OCI-LY1 (cell line): ENCODE measurements around the gene FBLN7.

Source experiments
- H2AFZ ChIP-seq: fragments of 200-600 bp; sonication (generic), shearing (Covaris generic); 2 replicates; pipeline ENCODE4 v1.6.0; 2014; ENCODE audit warnings: antibody characterized with exemption, mild to moderate bottlenecking, low read length
- H3F3A ChIP-seq: fragments of 200-600 bp; sonication (generic), shearing (Covaris generic); 2 replicates; pipeline ENCODE4 v1.6.0; 2014; ENCODE audit warnings: mild to moderate bottlenecking, antibody characterized with exemption, low read length, moderate library complexity; ENCODE audit not compliant: insufficient read depth
- H3K27ac ChIP-seq: fragments of 200-600 bp; sonication (generic); 2 replicates; pipeline ENCODE4 v1.5.1; 2014; ENCODE audit warnings: low read length, mixed run types, mild to moderate bottlenecking, low read depth; ENCODE audit not compliant: poor library complexity, severe bottlenecking
- H3K27me3 ChIP-seq: fragments of 200-600 bp; sonication (generic); 2 replicates; pipeline ENCODE4 v1.6.0; 2014; ENCODE audit warnings: antibody characterized with exemption, mild to moderate bottlenecking, low read length, moderate library complexity; ENCODE audit not compliant: insufficient read depth
- H3K36me3 ChIP-seq: fragments of 200-600 bp; sonication (generic); 2 replicates; pipeline ENCODE4 v1.6.1; 2014; ENCODE audit warnings: mild to moderate bottlenecking, antibody characterized with exemption, low read length, moderate library complexity, mixed read lengths; ENCODE audit not compliant: insufficient read depth
- H3K4me1 ChIP-seq: fragments of 200-600 bp; sonication (generic); 2 replicates; pipeline ENCODE4 v1.5.1; 2014; ENCODE audit warnings: mild to moderate bottlenecking, low read length, moderate library complexity; ENCODE audit not compliant: insufficient read depth, severe bottlenecking
- H3K4me2 ChIP-seq: fragments of 200-600 bp; sonication (generic), shearing (Covaris generic); 2 replicates; pipeline ENCODE4 v1.6.1; 2014; ENCODE audit warnings: low read length
- H3K4me3 ChIP-seq: fragments of 200-600 bp; sonication (generic); 2 replicates; pipeline ENCODE4 v1.5.1; 2014; ENCODE audit warnings: low read length, low read depth, mild to moderate bottlenecking, mixed read lengths; ENCODE audit not compliant: poor library complexity, severe bottlenecking
- H3K79me2 ChIP-seq: fragments of 200-600 bp; shearing (Covaris generic); 2 replicates; pipeline ENCODE4 v1.6.1; 2016; ENCODE audit warnings: mixed run types, low read length, mixed read lengths; ENCODE audit not compliant: insufficient read depth
- H3K9ac ChIP-seq: fragments of 200-600 bp; sonication (generic), shearing (Covaris generic); 2 replicates; pipeline ENCODE4 v1.6.1; 2014; ENCODE audit warnings: mild to moderate bottlenecking, low read length, mixed read lengths
- H3K9me2 ChIP-seq: fragments of 200-600 bp; sonication (generic), shearing (Covaris generic); 2 replicates; pipeline ENCODE4 v1.6.1; 2014; ENCODE audit warnings: low read depth, mild to moderate bottlenecking, low read length, mixed read lengths
- H3K9me3 ChIP-seq: fragments of 200-600 bp; shearing (Covaris generic); 2 replicates; pipeline ENCODE4 v1.6.1; 2014; ENCODE audit warnings: low read length, mixed read lengths
- H4K20me1 ChIP-seq: fragments of 200-600 bp; sonication (generic), shearing (Covaris generic); 2 replicates; pipeline ENCODE4 v1.6.0; 2016; ENCODE audit warnings: mild to moderate bottlenecking, low read length; ENCODE audit not compliant: insufficient read depth
- EZH2 ChIP-seq: fragments of 200-600 bp; sonication (generic), shearing (Covaris generic); IDR thresholded peaks from 2 replicates; pipeline ENCODE4 v1.8.0; 2017; ENCODE audit warnings: borderline replicate concordance, mixed run types, mild to moderate bottlenecking, antibody characterized with exemption, low read length, moderate library complexity, mixed read lengths
- TF ChIP-seq, protein P1 (sequence below): fragments of 200-600 bp; sonication (generic), shearing (Covaris generic); IDR thresholded peaks from 2 replicates; pipeline ENCODE4 v1.5.1; 2017; ENCODE audit warnings: mild to moderate bottlenecking, antibody characterized with exemption, low read length, moderate library complexity, mixed read lengths

The FBLN7 gene

DNA sequence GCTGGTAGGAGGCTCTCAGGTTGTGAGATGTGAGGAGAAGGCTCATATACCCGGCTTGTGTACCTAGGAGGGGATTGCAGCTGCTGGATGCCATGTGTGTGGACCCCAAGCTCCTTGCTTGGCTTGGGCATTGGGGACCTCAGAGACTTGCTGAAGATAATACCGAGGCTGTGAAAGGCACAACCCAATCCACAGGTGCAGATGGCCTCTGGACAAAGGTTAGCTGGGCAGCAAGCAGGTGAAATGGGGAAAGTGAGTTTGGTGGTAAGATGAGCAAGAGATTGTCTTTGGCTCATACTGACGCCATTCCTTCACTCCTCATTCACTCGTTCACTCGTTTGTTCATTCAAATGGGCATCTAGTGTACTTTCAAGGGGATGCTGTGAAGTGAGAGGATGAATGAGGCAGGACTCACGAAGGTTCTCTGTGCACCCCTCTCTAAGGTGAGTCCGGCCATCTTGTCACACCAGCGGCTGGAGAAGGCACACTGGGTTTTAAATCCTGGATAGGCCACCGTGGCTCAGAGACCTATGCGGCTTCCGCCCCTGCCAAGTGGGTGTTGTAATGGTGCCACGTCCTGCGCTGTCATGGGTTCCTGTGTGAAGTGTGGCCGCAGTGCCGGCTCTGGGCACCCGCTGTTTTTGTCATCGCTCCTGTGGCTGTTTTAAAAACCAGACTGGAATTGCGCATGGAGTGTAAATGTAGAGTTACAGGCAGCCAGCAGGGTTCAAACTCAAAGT lies 13.7 kb downstream of the FBLN7 start:
- TF ChIP-seq, protein P1, sequence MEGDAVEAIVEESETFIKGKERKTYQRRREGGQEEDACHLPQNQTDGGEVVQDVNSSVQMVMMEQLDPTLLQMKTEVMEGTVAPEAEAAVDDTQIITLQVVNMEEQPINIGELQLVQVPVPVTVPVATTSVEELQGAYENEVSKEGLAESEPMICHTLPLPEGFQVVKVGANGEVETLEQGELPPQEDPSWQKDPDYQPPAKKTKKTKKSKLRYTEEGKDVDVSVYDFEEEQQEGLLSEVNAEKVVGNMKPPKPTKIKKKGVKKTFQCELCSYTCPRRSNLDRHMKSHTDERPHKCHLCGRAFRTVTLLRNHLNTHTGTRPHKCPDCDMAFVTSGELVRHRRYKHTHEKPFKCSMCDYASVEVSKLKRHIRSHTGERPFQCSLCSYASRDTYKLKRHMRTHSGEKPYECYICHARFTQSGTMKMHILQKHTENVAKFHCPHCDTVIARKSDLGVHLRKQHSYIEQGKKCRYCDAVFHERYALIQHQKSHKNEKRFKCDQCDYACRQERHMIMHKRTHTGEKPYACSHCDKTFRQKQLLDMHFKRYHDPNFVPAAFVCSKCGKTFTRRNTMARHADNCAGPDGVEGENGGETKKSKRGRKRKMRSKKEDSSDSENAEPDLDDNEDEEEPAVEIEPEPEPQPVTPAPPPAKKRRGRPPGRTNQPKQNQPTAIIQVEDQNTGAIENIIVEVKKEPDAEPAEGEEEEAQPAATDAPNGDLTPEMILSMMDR, result no peak
- no peak for TF ChIP-seq EZH2

DNA sequence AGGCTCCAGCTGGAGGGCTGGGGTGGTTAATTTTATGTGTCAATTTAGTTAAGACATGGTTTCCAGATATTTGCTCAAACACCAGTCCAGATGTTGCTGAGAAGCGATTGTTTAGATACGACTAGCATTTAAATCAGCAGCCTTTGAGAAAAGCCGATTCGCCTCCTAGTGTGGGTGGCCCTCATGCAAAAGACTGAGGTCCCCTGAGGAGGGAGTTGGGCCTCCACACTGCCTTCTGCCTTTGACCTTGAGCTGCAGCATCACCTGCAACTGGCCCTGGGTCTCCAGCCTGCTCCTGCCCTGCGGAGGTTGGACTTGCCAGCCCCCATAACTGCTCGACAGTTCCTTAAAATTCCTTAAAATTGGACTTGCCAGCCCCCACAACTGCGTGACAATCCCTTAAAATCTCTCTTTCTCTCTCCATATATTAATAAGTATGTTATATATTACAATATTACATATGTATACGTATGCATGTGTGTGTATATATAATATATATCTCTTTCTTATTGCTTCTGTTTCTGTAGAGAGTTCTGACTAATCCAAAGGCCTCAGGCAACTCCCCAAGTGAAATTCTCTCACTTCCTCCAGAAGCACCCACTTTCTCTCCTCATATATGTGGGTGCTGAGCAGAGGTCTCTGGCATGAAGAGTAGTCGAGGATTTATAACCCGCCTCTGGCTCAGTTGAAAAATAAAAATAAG lies 14.4 kb downstream of the FBLN7 start:
- TF ChIP-seq, protein P1, result no peak
- no peak for TF ChIP-seq EZH2
- Histone ChIP-seq H3K4me1 (peaks cover 38% of the 10 kb centered on the region), H3K9ac (no peak overlapping the region), H3F3A (no peaks in the 10 kb centered on the region), H3K36me3 (no peaks in the 10 kb centered on the region), H3K27me3 (no peaks in the 10 kb centered on the region), H2AFZ (no peak overlapping the region), H4K20me1 (no peaks in the 10 kb centered on the region), H3K9me3 (no peaks in the 10 kb centered on the region), H3K79me2 (no peaks in the 10 kb centered on the region), H3K27ac (no peak overlapping the region), H3K4me3 (no peak overlapping the region), H3K4me2 (no peak overlapping the region), H3K9me2 (no peaks in the 10 kb centered on the region)

More for the DNA sequence above, 13.7 kb downstream of the FBLN7 start:
- H2AFZ ChIP-seq, result no peak overlapping the region
- H3K79me2 ChIP-seq, result no peaks in the 10 kb centered on the region
- no peak overlapping the region for H3K4me3 ChIP-seq
- no peaks in the 10 kb centered on the region for H3K9me3 ChIP-seq
- H3K27ac ChIP-seq, result no peak overlapping the region
- no peaks in the 10 kb centered on the region for H3F3A ChIP-seq
- H3K4me2 ChIP-seq, result no peak overlapping the region
- H3K9me2 ChIP-seq, result no peaks in the 10 kb centered on the region
- no peaks in the 10 kb centered on the region for H4K20me1 ChIP-seq
- H3K36me3 ChIP-seq, result no peaks in the 10 kb centered on the region
- H3K27me3 ChIP-seq, result no peaks in the 10 kb centered on the region
- H3K4me1 ChIP-seq, result peaks cover 38% of the 10 kb centered on the region
- H3K9ac ChIP-seq, result no peak overlapping the region

DNA sequence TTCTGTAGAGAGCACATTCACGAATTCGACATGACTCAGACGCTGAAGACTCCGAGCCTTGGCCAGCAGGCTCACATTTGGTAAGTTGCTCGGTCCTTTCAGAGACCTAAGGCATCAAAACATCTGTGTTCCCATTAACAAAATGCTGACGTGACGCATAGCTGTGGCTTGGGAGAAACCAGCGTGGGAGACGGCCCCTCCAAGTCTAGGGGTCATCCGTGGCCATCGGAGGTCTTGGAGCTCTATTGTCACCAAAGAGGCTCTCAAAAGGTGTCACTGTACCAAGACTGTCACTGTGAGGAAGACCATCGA lies 14.9 kb downstream of the FBLN7 start:
- TF ChIP-seq, protein P1, result no peak
- TF ChIP-seq EZH2, result no peak
- no peaks in the 10 kb centered on the region for H3K27me3 ChIP-seq
- no peaks in the 10 kb centered on the region for H4K20me1 ChIP-seq
- peaks cover 38% of the 10 kb centered on the region for H3K4me1 ChIP-seq
- H3K9ac ChIP-seq, result no peak overlapping the region
- no peak overlapping the region for H3K4me3 ChIP-seq
- no peaks in the 10 kb centered on the region for H3K9me2 ChIP-seq
- no peaks in the 10 kb centered on the region for H3K79me2 ChIP-seq
- H3F3A ChIP-seq, result no peaks in the 10 kb centered on the region
- H3K9me3 ChIP-seq, result no peaks in the 10 kb centered on the region
- no peak overlapping the region for H3K4me2 ChIP-seq
- H2AFZ ChIP-seq, result no peak overlapping the region
- H3K36me3 ChIP-seq, result no peaks in the 10 kb centered on the region
- H3K27ac ChIP-seq, result no peak overlapping the region
